DMS 273 (cell line): ENCODE data around the gene REC8.

Experiments
- DNase-seq: peaks from one replicate; lab custom pipeline; 2025; ENCODE audit not compliant: unreplicated experiment; lab: John Stamatoyannopoulos, UW

REC8 gene

DNA sequence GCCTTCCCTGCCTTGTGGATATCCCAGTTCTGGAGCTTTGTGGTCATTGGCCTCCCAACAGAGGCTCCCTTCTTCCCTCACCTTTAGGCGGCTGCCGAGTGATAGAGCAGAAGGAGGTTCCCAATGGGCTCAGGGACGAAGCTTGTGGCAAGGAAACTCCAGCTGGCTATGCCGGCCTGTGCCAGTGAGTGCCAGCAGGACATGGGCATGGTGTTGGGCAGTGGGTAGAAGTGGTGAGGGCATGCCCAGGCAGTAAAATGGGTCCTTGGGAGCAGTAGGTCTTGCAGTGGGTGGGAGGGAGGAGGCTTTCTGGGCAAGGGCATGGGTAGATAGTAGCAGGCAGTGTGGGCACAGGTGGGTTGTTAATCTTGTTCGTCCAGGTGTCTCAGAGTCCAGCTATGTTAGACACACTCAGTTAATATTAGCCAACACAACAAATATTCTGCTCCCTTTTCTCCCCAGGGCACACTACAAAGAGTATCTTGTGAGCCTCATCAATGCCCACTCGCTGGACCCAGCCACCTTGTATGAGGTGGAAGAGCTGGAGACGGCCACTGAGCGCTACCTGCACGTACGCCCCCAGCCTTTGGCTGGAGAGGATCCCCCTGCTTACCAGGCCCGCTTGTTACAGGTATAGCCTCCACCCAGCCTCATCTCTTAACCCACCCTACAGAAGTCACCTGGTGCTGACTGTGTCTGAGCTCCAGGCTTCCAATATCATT is 11.9 kb upstream of the REC8 start:
- no peak for DNase-seq

DNA sequence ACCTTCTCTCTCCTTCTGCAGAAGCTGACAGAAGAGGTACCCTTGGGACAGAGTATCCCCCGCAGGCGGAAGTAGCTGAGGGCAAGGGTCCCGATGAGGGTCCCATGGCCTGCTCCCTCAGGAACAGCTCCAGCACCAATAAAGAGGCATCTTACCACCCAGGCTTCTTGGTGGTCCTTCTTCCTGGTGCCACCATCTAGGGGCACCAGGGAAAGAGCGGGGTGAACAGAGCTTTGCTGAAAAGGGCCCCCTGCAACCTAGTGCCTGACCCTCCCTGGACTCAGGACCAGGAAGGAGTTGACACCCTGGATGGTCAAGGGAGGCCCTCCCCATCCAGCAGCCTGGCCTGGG is 11.4 kb upstream of the REC8 start:
- DNase-seq, result no peak

GRCh38 chr14:24160850-24161804 is 10.8 kb upstream of the REC8 start, which contains the start of gene IRF9:
Gene IRF9 (plus strand): TSS chr14:24161265. CDS start chr14:24162145, 880 bp downstream.
- peak; percentile 98 for DNase-seq

DNA sequence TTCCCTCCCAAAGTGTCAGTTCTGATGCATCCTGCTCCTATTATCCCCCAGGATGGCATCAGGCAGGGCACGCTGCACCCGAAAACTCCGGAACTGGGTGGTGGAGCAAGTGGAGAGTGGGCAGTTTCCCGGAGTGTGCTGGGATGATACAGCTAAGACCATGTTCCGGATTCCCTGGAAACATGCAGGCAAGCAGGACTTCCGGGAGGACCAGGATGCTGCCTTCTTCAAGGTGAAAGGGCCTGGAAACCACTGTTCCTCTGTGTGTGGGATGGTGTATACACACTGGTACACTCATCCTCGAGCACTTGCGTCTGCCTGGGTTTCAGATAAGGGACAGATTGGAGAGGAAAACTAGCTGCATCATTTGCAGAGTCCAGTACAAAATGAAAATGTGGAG is 9.8 kb upstream of the REC8 start:
- no peak for DNase-seq

DNA sequence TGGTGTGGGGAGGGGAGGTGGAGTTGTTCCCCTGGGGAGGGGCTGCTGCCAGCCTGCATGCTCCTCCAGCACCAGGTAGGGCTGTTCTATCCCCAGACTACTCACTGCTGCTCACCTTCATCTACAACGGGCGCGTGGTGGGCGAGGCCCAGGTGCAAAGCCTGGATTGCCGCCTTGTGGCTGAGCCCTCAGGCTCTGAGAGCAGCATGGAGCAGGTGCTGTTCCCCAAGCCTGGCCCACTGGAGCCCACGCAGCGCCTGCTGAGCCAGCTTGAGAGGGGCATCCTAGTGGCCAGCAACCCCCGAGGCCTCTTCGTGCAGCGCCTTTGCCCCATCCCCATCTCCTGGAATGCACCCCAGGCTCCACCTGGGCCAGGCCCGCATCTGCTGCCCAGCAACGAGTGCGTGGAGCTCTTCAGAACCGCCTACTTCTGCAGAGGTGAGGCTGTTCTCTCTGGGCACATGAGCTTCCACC is 7.3 kb upstream of the REC8 start:
- no peak for DNase-seq

- no peak for DNase-seq
Observed at GRCh38 chr14:24165785-24166184, 6.1 kb upstream of the REC8 start.

- no peak for DNase-seq
Observed at GRCh38 chr14:24167469-24168114, 4.3 kb upstream of the REC8 start.

DNA sequence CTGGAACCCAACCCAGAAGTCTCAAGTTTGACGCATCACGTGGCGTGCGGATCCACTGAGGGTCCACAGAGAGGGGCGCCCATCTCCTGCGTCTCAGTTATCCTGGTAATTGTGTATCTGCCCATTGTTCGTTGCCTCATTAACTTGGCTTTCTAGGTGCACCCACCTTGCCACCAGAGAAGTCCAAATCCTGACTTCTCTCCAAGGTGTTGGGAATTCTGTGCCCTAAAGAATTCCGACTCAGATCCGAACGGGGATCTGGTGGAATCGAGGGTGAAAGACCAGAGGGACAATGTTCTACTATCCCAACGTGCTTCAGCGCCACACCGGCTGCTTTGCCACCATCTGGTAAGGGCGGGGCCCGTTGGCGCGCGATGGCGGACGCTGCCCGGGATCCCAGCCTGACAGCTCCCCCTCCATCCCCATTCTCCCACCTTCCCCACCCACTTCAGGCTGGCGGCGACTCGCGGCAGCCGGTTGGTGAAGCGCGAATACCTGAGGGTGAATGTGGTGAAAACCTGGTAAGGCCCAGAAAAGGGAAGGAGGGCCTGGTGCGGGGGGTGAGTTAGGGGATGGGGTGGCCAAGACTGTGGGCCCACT is 481 bp downstream of the REC8 start:
- peak; percentile 75 for DNase-seq

- peak; percentile 54 for DNase-seq
Observed at GRCh38 chr14:24172871-24173281, 996 bp downstream of the REC8 start.

DNA sequence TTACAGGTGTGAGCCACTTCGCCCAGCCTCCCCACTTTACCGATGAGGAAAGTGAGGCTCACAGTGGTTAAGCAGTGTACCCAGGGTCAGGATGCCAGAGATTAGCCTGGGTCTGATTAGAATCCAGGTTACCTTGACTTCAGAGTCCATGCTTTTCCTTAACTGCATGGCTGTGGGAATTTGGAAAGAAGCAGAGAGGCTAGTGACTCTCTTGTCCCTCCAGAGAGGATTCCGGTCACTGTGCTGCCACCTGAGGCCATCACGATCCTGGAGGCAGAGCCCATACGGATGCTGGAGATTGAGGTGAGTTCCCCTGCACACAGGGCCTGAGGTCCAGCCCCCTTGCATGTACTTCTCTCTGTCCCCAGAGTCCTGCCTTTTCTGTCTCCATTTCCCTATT is 4.7 kb downstream of the REC8 start:
- no peak for DNase-seq

- no peak for DNase-seq
Observed at GRCh38 chr14:24177041-24177825, 5.4 kb downstream of the REC8 start.

DNA sequence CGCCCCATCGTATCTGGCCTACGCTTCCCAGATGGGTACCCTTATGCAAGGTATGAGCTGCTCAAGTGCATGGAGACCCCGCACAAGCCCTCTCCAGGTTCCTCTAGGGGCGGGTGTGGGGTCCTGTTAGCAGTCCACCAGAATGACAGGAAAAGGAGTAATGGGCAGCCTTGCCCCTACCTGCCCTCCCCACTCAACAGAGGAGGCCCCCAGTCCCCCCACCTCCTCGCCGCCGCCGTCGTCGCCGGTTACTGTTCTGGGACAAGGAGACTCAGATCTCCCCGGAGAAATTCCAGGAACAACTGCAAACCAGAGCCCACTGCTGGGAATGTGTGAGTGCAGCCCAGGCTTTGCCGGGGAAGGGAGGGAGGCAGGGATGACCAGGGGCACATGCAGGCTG is 6.0 kb downstream of the REC8 start:
- DNase-seq, result no peak

- peak; percentile 66 for DNase-seq
Observed at GRCh38 chr14:24178399-24179178, 6.7 kb downstream of the REC8 start.

GRCh38 chr14:24179294-24179960 is 7.5 kb downstream of the REC8 start:
- DNase-seq, result peak; percentile 66

GRCh38 chr14:24179961-24180796 is 8.3 kb downstream of the REC8 start:
- DNase-seq, result peak; percentile 58

DNA sequence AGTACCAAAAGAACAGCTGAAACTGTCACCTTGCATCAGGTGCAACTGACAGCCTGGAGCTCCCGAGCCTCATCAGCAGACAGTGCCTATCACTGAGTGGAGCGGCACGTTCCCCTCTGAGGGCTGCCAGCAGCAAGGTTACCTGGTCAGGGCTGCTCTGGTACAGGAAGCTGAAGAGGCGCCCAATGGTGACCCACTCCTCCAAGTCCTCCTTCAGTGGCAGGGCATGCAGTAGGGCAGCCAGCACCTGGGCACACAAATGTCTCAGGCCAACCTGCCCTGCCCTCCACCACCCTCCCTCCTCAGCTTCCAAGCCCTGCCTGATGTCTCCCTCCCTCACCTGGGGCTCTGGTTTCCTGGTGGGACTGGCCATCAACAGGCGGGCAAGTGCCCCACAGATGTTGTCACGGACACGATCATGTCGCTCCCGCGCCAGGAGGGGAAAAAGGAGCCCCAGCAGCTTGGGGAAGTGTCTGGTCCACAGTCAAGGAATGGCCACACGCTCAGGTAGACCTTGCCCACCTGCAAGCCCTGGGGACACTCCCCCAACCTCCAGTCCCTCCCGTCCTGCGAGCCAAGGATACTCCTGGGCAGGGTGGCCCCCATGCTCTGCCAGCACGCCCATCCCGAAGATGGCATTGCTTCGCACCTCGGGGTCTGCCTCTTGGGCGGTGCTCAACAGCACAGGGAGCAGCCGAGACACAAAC is 9.6 kb downstream of the REC8 start:
- DNase-seq, result no peak

DNA sequence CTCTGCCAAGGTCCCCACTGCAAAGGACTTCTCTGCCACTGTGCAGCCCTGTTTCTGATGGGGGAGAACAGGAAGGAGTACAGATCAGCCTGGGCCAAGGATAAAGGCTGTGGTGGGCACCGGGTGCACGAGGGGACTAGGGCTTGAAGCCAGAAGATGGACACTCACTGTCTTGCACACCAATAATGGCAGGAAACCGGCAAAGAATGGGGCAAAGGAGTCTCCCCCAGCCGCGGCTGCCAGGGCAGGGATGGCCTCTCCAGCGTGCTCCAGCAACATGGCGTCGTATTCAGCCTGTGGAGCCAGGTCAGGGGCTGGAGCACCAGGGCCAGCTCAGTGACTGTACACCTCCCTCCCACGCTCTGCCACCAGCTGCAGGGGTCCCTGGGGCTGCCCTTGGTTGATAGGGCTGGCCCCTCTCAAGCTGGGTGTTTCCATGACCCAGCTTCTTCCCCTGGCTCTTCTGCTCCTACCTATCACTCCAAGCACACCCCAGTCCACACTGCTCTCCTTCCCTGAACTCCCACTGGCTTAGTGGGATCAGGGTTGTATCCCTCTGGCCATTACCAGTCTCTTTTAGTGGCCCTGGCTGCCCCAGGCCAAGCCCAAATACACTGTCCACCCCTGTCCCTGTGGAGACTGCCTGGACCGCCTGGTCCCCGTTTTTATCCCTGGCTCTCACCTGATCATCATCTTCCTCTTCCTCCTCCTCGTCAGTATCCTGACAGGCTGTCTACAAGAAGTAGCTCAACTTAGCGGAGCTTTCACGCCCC is 10.4 kb downstream of the REC8 start:
- DNase-seq, result no peak
